Lower lobe of right lung (tissue), 2 donors: ENCODE results near the gene SGCB. TPM values are rescaled to one million over a fixed set of nuclear protein-coding genes. Genes with fewer than 3 reads are reported as not detected.

Source experiments
- ATAC-seq, 2 donors: fragments of 200-7000 bp; cut with Tn5 transposase; one replicate each; pipeline ENCODE4 v1.9.1; 2020 to 2022; ENCODE audit warnings: mild to moderate bottlenecking in 2 of 2, moderate library complexity in 2 of 2
- DNase-seq: peaks from one replicate; pipeline ENCODE4 v3.0.0-alpha.2; 2020
- H3K27ac ChIP-seq: fragments of 200-600 bp; one replicate; pipeline ENCODE4 v1.8.0; 2022
- H3K27me3 ChIP-seq: fragments of 200-600 bp; one replicate; pipeline ENCODE4 v1.8.0; 2022; ENCODE audit warnings: low read depth
- H3K36me3 ChIP-seq: fragments of 200-600 bp; one replicate; pipeline ENCODE4 v1.8.0; 2022; ENCODE audit warnings: mild to moderate bottlenecking
- H3K4me1 ChIP-seq: fragments of 200-600 bp; one replicate; pipeline ENCODE4 v1.8.0; 2022
- H3K4me3 ChIP-seq: fragments of 200-600 bp; one replicate; pipeline ENCODE4 v1.8.0; 2022; ENCODE audit warnings: mild to moderate bottlenecking
- H3K9me3 ChIP-seq: fragments of 200-600 bp; one replicate; pipeline ENCODE4 v1.8.0; 2022
- intact Hi-C: fragments of 100-400 bp; cut with DNase I; formaldehyde crosslinking; loops from one replicate; pipeline ENCODE4 v1.11.0; 2022
- total RNA-seq: library from RNA; stranded (reverse); fragmentation: NEBNext Ultra II Directional; extraction: Animal tissue kit (Norgen Biotek cat#: 25700); gene quantifications from one replicate; pipeline ENCODE4 v1.2.1, GENCODE V29; 2021
- TF ChIP-seq, protein P1 (sequence below): fragments of 200-600 bp; IDR thresholded peaks from one replicate; pipeline ENCODE4 v1.8.0; 2022; ENCODE audit warnings: antibody characterized with exemption, mild to moderate bottlenecking
- donor health status: DM: no; HTN: yes; CAD: no; lungs with severe emphysema.

The SGCB gene
- total RNA-seq, 1 donor from 2014 or later: 23.3 TPM

DNA sequence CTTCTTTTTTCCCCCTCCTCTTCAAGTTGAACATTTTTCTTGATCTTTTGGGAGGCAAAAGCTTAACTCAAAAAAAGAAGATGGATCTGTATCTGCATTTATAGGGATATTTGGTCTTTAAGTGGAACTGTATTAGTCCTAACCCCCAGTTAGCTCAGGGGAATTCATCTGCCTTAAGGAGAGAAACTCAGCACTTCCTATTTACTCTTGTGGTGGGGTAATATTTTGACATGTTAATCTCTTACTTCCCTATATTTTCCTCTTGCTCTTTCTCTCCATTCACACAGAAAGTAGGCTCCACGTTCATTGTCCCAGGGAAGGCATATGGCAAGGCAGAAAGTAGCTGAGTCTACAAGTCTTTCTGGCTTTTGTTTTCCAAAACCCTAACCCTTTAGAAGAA, 23.2 kb downstream of the SGCB start:
- Histone ChIP-seq H3K27ac (no peak overlapping the region), H3K4me3 (no peak overlapping the region), H3K27me3 (no peaks in the 10 kb centered on the region), H3K36me3 (no peaks in the 10 kb centered on the region), H3K4me1 (no peaks in the 10 kb centered on the region), H3K9me3 (no peaks in the 10 kb centered on the region)
- TF ChIP-seq, protein P1, sequence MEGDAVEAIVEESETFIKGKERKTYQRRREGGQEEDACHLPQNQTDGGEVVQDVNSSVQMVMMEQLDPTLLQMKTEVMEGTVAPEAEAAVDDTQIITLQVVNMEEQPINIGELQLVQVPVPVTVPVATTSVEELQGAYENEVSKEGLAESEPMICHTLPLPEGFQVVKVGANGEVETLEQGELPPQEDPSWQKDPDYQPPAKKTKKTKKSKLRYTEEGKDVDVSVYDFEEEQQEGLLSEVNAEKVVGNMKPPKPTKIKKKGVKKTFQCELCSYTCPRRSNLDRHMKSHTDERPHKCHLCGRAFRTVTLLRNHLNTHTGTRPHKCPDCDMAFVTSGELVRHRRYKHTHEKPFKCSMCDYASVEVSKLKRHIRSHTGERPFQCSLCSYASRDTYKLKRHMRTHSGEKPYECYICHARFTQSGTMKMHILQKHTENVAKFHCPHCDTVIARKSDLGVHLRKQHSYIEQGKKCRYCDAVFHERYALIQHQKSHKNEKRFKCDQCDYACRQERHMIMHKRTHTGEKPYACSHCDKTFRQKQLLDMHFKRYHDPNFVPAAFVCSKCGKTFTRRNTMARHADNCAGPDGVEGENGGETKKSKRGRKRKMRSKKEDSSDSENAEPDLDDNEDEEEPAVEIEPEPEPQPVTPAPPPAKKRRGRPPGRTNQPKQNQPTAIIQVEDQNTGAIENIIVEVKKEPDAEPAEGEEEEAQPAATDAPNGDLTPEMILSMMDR: no peak
- intact Hi-C loops: no loop called here
- DNase-seq (no peak), ATAC-seq (no peak)

DNA sequence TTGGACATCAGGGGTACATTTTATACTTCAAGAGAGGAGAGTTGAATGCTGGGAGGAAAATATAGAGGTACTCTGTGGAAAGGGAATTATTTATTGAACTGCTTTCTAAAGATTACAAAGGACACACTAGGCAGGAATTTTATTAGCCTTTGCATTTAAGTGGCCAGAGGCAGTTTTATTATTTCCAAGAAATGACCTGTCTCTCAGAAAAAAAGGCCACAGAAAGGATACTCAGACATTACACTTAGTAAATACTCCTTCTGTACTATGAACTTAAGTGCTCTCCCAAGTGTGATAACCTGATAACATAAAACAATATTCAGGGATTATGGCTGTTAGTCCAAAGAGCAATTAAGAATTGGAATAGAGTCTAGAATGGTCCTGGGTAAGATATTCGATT, 25.4 kb downstream of the SGCB start:
- no peak overlapping the region for H3K27ac ChIP-seq
- H3K36me3 ChIP-seq: no peaks in the 10 kb centered on the region
- DNase-seq (no peak), ATAC-seq (no peak)
- no peaks in the 10 kb centered on the region for H3K9me3 ChIP-seq
- no peaks in the 10 kb centered on the region for H3K4me1 ChIP-seq
- H3K4me3 ChIP-seq: no peak overlapping the region
- TF ChIP-seq, protein P1: no peak
- no peaks in the 10 kb centered on the region for H3K27me3 ChIP-seq
- intact Hi-C loops: no loop called here

DNA sequence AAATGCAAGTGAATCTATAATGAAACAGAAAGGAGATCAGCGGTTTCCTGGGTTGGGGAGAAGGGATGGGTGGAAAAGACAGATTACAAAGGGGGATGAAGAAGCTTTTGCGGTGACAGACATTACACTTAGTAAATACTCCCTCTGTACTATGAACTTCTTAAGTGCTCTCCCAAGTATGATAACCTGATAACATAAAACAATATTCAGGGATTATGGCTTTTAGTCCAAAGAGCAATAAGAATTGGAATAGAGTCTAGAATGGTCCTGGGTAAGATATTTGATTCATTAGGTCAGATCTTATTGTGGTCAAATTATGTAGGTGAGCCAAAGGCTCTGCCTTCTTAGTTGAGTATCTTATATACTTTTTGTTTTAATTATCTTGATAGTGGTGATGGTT, 27.1 kb downstream of the SGCB start:
- TF ChIP-seq, protein P1: no peak
- Histone ChIP-seq H3K27ac (no peak overlapping the region), H3K27me3 (no peaks in the 10 kb centered on the region), H3K4me3 (no peak overlapping the region), H3K36me3 (no peaks in the 10 kb centered on the region), H3K4me1 (no peaks in the 10 kb centered on the region), H3K9me3 (no peaks in the 10 kb centered on the region)
- DNase-seq (no peak), ATAC-seq (no peak)
- intact Hi-C loops: no loop called here

DNA sequence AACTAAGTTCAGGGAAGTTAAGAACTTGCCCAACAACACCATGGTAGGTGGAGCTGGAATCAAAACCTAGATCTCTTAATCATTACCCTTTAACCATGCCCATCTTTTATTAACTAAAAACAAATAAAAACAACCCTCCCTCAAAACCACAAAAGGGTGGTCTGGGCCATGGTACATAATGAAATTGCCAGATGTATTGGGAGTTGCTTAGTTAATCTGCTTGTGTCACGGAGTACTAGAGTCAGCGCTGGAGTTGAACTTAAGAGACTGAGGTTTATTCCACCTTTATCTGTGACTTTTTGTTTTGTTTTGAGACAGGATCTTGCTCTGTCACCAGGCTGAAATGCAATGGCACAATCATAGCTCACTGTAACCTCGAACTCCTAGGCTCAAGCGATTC, 31.2 kb downstream of the SGCB start:
- H3K27ac ChIP-seq: no peak overlapping the region
- H3K27me3 ChIP-seq: no peaks in the 10 kb centered on the region
- DNase-seq (no peak), ATAC-seq (no peak)
- TF ChIP-seq, protein P1: no peak
- no peaks in the 10 kb centered on the region for H3K9me3 ChIP-seq
- no peaks in the 10 kb centered on the region for H3K4me1 ChIP-seq
- no peaks in the 10 kb centered on the region for H3K36me3 ChIP-seq
- no peak overlapping the region for H3K4me3 ChIP-seq
- intact Hi-C loops: no loop called here

DNA sequence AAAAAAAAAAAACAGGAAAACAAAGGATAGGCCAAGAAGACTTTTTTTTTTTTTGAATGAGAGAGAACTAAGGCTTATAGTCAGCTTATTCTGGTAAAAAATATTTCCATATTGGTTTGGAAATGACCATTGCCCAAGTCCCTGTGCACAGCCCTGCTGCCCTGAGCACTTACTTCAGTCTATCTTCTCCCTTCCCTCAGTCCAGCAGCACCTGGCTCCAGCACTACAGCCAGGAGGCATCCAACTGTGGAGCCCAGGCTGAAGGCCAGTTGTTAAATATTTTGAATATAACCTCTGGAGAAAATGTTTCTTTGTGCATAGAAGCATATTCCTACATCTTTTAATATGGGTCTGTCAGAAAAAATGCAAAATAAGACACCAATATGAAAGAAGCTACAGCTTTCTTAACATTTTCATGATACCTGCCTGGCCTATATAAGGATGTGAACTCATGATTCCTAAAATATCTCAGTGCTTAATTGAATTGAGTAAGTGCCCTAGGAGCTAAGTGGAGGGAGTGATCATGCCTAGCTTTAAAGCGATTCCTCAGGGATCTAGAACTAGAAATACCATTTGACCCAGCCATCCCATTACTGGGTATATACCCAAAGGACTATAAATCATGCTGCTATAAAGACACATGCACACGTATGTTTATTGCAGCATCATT, 32.4 kb downstream of the SGCB start:
- H3K9me3 ChIP-seq: no peaks in the 10 kb centered on the region
- no peaks in the 10 kb centered on the region for H3K4me1 ChIP-seq
- intact Hi-C loops: no loop called here
- no peak for DNase-seq
- no peak for ATAC-seq
- no peak overlapping the region for H3K4me3 ChIP-seq
- no peak overlapping the region for H3K27ac ChIP-seq
- TF ChIP-seq, protein P1: no peak
- no peaks in the 10 kb centered on the region for H3K36me3 ChIP-seq
- H3K27me3 ChIP-seq: no peaks in the 10 kb centered on the region
